Superior temporal gyrus (tissue), 1 donor: ENCODE measurements around the gene CRIP1.

ENCODE experiments used
- DNase-seq: peaks from one replicate; pipeline ENCODE4 v3.0.0-alpha.2; 2016; ENCODE audit errors: extremely low spot score

The CRIP1 gene

DNA sequence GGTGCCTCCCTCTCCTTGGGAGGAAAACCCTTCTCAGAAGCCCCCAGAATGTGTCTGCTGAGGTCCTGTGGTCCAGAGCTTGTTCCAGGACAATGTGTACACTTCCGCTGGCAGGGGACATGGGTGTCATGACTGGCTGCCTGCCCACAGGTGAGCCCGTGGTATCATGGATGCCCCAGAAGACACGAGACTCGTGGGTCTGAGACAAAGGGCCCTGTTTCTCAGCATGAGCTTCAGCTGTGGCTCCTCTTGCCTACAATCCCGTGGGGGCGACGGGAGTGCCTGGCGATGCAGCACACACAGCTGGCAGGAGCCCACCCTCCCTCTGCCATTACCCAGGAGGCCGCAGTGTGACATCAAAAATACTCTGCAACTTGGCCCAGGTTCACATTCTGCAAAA lies 46.7 kb downstream of the CRIP1 start:
- DNase-seq = no peak

DNA sequence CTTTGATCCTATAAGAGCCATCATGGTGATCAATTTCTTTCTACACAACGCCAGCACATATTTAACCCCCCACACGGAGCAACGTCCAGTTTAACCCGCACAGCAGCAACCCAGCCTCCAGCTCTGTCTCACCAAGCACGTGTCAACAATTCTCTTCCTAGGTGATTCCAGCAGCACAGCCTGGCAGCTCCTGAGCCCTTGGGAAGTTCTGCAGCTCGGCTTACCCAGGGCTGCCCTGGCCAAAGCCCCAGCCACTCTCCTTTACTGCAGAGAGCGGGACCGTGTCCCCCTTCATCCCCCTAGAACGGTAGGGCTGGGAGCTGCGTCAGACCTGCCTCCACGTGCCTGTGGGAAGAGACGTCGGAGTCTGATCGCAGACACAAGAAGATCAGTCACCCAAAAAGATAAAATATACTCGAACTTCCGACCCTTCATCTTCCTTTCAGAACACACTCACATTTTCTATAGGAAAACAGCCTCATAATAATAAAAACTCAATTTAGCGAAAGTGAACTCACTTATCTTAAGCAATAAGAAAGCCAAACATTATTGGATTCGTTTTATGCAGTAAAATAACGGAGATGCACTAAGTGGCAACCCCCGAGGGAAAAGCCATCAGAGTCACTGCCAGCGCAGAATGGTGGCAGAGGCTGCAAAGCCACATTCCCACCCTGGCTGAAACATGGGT lies 47.3 kb downstream of the CRIP1 start:
- DNase-seq = no peak

- DNase-seq = no peak
Measured at GRCh38 chr14:105534586-105534985, 47.9 kb downstream of the CRIP1 start.

DNA sequence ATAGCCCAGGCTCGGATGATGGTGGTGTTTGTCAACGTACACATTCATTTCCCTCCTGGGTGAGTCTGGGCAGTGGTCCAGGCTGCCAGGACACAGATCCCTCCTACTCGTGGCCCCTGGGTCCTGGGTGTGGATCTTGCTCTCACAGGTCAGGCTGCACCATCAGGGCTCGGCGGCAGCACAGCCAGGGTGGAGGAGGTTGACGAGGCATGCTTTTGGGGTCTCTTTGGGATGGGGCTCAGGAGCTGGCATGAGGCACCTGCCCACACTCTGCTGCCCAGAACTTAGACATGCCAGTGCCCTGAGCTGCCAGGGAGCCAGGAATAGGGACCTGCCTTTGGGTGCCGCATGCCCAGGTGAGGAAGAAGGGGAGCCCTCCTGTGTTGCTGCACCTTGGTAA lies 49.4 kb downstream of the CRIP1 start:
- DNase-seq = no peak

DNA sequence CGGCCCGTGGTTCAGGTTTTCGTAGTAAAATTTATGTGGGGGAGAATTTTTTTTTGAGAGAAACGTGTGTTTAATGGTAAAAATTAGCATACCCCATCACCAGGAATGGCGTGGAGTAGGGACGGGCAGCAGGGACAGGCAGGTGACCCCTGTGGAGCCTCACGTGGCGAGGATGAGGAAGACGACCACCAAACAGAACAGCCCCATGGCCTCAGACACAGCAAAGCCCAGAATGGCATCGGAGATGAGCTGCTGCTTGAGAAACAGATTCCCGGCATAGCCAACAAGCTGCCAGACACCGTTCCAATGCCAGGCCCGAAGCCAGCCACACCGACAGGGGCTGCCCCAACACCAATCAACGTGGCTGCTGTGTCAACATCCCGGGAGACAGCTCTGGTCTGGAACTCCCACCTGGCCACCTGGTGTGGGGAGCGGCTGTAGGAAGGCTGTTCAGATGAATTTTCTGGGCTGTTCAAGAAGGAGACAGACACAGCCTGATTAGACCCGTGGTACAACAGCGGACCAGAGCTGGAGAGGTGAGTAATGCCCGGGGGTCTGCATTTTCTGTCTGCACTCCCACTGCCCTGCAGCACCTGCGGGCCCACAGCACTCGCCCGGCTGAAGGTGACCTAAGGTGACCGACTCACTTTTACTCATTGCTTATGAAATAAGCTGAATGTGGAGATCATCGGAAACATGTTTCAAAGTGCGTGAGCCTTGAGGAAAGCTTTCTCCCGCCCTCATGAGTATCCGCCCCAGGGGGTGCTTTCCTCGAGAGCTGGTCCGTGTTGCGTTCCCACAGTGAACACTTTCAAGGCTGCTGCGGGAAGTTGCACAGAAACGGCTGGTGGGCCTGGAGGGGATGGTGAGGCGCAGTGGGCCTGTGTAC lies 50.2 kb downstream of the CRIP1 start:
- DNase-seq = no peak

- peak; percentile 45 for DNase-seq
Measured at GRCh38 chr14:105537580-105538474, 51.1 kb downstream of the CRIP1 start.
